ENCODE data around the gene ATG7.

GRCh38 chr3:11373654-11374053 lies 101.5 kb downstream of the ATG7 start:
- TF ChIP-seq YY1 (IDR thresholded peaks at IDR 0.05; ENCODE audit: insufficient read depth, insufficient read length): no peak
- no peak for TF ChIP-seq ZNF274 (IDR thresholded peaks at IDR 0.05; ENCODE audit: low read depth, low read length)
- no peak for TF ChIP-seq SUZ12 (IDR thresholded peaks at IDR 0.05; ENCODE audit: extremely low read depth, insufficient read depth, insufficient read length)
